OCI-LY7 (cell line): ENCODE data around the gene ZBP1. TPM values are rescaled to one million over a fixed set of nuclear protein-coding genes. Genes with fewer than 3 reads are reported as not detected.

Source experiments
- BruUV-seq: library from RNA; stranded (reverse); fragments of 400-500 nt; replicated peaks from 2 replicates; lab custom pipeline; 2021; lab: Mats Ljungman, UMichigan
- CTCF ChIA-PET: fragments of 300-600 bp; sonication (Branson Sonifier 250); formaldehyde crosslinking; loops from one replicate; lab custom pipeline; 2022; ENCODE audit warnings: antibody characterized with exemption; ENCODE audit not compliant: unreplicated experiment; lab: Charles Lee
- POLR2A ChIA-PET: fragments of 300-600 bp; sonication (Branson Sonifier 250); formaldehyde crosslinking; loops from one replicate; lab custom pipeline; 2022; ENCODE audit warnings: antibody characterized with exemption; lab: Charles Lee
- DNase-seq: peaks from one replicate; pipeline ENCODE4 v3.0.0-alpha.2; 2015; ENCODE audit warnings: low spot score
- H2AFZ ChIP-seq: fragments of 200-600 bp; sonication (generic), shearing (Covaris generic); 2 replicates; pipeline ENCODE4 v1.6.1; 2014; ENCODE audit warnings: mild to moderate bottlenecking, antibody characterized with exemption, low read length, moderate library complexity
- H3K27ac ChIP-seq: fragments of 200-600 bp; sonication (generic); 2 replicates; pipeline ENCODE4 v1.5.1; 2014; ENCODE audit warnings: mixed run types, low read depth, mild to moderate bottlenecking, moderate library complexity, low read length, inconsistent platforms; ENCODE audit not compliant: poor library complexity, severe bottlenecking
- H3K36me3 ChIP-seq: fragments of 200-600 bp; sonication (generic); 2 replicates; pipeline ENCODE4 v1.6.1; 2014; ENCODE audit warnings: mild to moderate bottlenecking, antibody characterized with exemption, low read length, moderate library complexity, mixed read lengths; ENCODE audit not compliant: insufficient read depth
- H3K4me1 ChIP-seq: fragments of 200-600 bp; sonication (generic); 2 replicates; pipeline ENCODE4 v1.5.1; 2014; ENCODE audit warnings: mild to moderate bottlenecking, low read length; ENCODE audit not compliant: insufficient read depth, poor library complexity, severe bottlenecking
- H3K4me2 ChIP-seq: fragments of 200-600 bp; sonication (generic); 2 replicates; pipeline ENCODE4 v1.6.1; 2014; ENCODE audit warnings: mild to moderate bottlenecking, low read length
- H3K4me3 ChIP-seq: fragments of 200-600 bp; sonication (generic); 2 replicates; pipeline ENCODE4 v1.5.1; 2014; ENCODE audit warnings: mild to moderate bottlenecking, low read depth, low read length; ENCODE audit not compliant: poor library complexity, severe bottlenecking
- H3K79me2 ChIP-seq: fragments of 200-600 bp; sonication (generic); 2 replicates; pipeline ENCODE4 v1.6.1; 2016; ENCODE audit warnings: low read depth, mild to moderate bottlenecking, low read length, moderate library complexity, mixed read lengths; ENCODE audit not compliant: insufficient read depth
- H3K9me2 ChIP-seq: fragments of 200-600 bp; sonication (generic); 2 replicates; pipeline ENCODE4 v1.6.1; 2016; ENCODE audit warnings: mild to moderate bottlenecking, low read length, mixed read lengths; ENCODE audit not compliant: insufficient read depth
- H3K9me3 ChIP-seq: fragments of 200-600 bp; sonication (generic); 2 replicates; pipeline ENCODE4 v1.6.1; 2014; ENCODE audit warnings: mild to moderate bottlenecking, mixed run types, low read length, mixed read lengths
- H4K20me1 ChIP-seq: fragments of 200-600 bp; sonication (generic); 2 replicates; pipeline ENCODE4 v1.6.1; 2014; ENCODE audit warnings: mild to moderate bottlenecking, antibody characterized with exemption, low read length, moderate library complexity, mixed read lengths; ENCODE audit not compliant: insufficient read depth
- EZH2phosphoT487 ChIP-seq: fragments of 200-600 bp; sonication (generic); IDR thresholded peaks from 2 replicates; pipeline ENCODE4 v1.6.1; 2018; ENCODE audit warnings: low read depth, borderline replicate concordance, mild to moderate bottlenecking, mixed run types, antibody characterized with exemption, low read length, moderate library complexity, mixed read lengths
- intact Hi-C: fragments of 100-400 bp; cut with micrococcal nuclease; formaldehyde crosslinking; loops from one replicate; pipeline ENCODE4 v1.10.0; 2022; ENCODE audit not compliant: unreplicated experiment
- total RNA-seq, 2 experiments: library from RNA; depleted of rRNA in 1 of 2; stranded (reverse); fragments of >200 nt in 1 of 2; shearing (Covaris generic) in 1 of 2; gene quantifications; 2 replicates each; pipeline ENCODE4 v1.2.3, GENCODE V29; 2014 to 2022
- TF ChIP-seq, protein P1 (sequence below): fragments of 200-600 bp; sonication (generic); conservative IDR thresholded peaks from 2 replicates; pipeline ENCODE4 v1.5.1; 2014; ENCODE audit warnings: mild to moderate bottlenecking, antibody characterized with exemption, low read length, moderate library complexity, mixed read lengths

Gene ZBP1
- total RNA-seq, 2 experiments from 2014 or later = 1.5 to 3.7 TPM

DNA sequence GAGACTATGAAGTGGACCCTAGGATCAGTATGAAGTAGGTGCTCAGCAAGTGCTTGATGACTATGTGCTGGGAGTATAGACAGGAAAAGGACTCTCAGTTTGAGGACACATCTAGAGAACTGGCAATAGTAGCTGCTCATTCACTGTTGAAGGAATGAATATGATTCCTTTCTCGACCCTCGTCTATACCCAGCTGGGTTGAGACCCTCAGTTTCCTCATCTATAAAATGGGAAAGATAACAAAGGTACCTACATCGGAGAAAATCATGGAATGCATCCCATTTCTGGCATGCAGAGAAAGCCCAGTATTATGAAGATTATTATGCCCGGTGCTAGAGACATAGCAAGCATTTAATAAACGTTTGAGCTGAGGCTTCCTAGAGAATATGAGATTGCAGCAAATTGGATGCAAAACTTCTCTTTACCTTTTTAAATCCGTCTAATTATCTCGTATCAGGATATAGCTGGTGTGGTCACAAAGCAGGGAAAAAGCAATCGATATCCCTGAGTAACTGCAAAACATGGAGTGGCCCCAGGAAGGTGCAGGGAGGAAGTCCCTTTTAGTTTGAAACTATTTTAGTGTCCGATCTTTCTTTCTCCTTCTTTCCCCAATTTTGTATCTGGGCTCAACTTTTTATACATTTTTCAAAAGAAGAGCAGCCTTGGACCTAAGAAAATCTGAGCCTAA is 62.2 kb downstream of the ZBP1 start:
- no peak overlapping the region for H2AFZ ChIP-seq
- no peak overlapping the region for H3K4me3 ChIP-seq
- no TSS peak for BruUV-seq
- no peaks in the 10 kb centered on the region for H3K4me1 ChIP-seq
- H3K79me2 ChIP-seq = no peaks in the 10 kb centered on the region
- no peaks in the 10 kb centered on the region for H4K20me1 ChIP-seq
- no peak for DNase-seq
- peaks cover 2% of the 10 kb centered on the region; the same call in 1 of the 2 replicates for H3K36me3 ChIP-seq
- no peak overlapping the region for H3K4me2 ChIP-seq
- intact Hi-C loops = no loop called here
- ChIA-PET CTCF (no interaction called here), POLR2A (no interaction called here)
- TF ChIP-seq EZH2phosphoT487 = no peak
- TF ChIP-seq, protein P1, sequence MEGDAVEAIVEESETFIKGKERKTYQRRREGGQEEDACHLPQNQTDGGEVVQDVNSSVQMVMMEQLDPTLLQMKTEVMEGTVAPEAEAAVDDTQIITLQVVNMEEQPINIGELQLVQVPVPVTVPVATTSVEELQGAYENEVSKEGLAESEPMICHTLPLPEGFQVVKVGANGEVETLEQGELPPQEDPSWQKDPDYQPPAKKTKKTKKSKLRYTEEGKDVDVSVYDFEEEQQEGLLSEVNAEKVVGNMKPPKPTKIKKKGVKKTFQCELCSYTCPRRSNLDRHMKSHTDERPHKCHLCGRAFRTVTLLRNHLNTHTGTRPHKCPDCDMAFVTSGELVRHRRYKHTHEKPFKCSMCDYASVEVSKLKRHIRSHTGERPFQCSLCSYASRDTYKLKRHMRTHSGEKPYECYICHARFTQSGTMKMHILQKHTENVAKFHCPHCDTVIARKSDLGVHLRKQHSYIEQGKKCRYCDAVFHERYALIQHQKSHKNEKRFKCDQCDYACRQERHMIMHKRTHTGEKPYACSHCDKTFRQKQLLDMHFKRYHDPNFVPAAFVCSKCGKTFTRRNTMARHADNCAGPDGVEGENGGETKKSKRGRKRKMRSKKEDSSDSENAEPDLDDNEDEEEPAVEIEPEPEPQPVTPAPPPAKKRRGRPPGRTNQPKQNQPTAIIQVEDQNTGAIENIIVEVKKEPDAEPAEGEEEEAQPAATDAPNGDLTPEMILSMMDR = no peak
- no peaks in the 10 kb centered on the region for H3K9me3 ChIP-seq
- no peak overlapping the region for H3K27ac ChIP-seq
- no peaks in the 10 kb centered on the region for H3K9me2 ChIP-seq

- BruUV-seq = no TSS peak
- ChIA-PET CTCF (no interaction called here), POLR2A (no interaction called here)
- H3K4me3 ChIP-seq = no peak overlapping the region
- no peak overlapping the region for H2AFZ ChIP-seq
- H3K9me2 ChIP-seq = no peaks in the 10 kb centered on the region
- no peaks in the 10 kb centered on the region for H4K20me1 ChIP-seq
- no peak overlapping the region for H3K27ac ChIP-seq
- no peak for DNase-seq
- intact Hi-C loops = no loop called here
- H3K9me3 ChIP-seq = no peaks in the 10 kb centered on the region
- H3K4me1 ChIP-seq = no peaks in the 10 kb centered on the region
- H3K36me3 ChIP-seq = no peaks in the 10 kb centered on the region
- TF ChIP-seq, protein P1 = no peak
- no peak for TF ChIP-seq EZH2phosphoT487
- no peak overlapping the region for H3K4me2 ChIP-seq
- no peaks in the 10 kb centered on the region for H3K79me2 ChIP-seq
Observed at GRCh38 chr20:57556980-57557274, 63.3 kb downstream of the ZBP1 start.

GRCh38 chr20:57555457-57556184 is 64.6 kb downstream of the ZBP1 start:
- Histone ChIP-seq H2AFZ (no peak overlapping the region), H3K4me2 (no peak overlapping the region), H3K4me3 (no peak overlapping the region), H3K36me3 (no peaks in the 10 kb centered on the region), H3K79me2 (no peaks in the 10 kb centered on the region), H3K9me2 (no peaks in the 10 kb centered on the region), H3K9me3 (no peaks in the 10 kb centered on the region), H3K4me1 (no peaks in the 10 kb centered on the region), H3K27ac (no peak overlapping the region), H4K20me1 (no peaks in the 10 kb centered on the region)
- CTCF ChIA-PET = no interaction called here
- TF ChIP-seq, protein P1 = no peak
- no peak for TF ChIP-seq EZH2phosphoT487
- DNase-seq = no peak
- POLR2A ChIA-PET = no interaction called here
- BruUV-seq = no TSS peak
- intact Hi-C loops = no loop called here
